GM23338 (cell line): ENCODE measurements around the gene TIMM21. TPM values are rescaled to one million over a fixed set of nuclear protein-coding genes. Genes with fewer than 3 reads are reported as not detected.

ENCODE experiments used
- ATAC-seq: fragments of 200-7000 bp; cut with Tn5 transposase; 3 replicates; pipeline ENCODE4 v1.9.1; 2020
- DNase-seq: peaks from one replicate; pipeline ENCODE4 v3.0.0-alpha.2; 2015; ENCODE audit warnings: low spot score
- H2AFZ ChIP-seq: fragments of 200-600 bp; sonication (generic); 2 replicates; pipeline ENCODE4 v1.8.0; 2016; ENCODE audit warnings: antibody characterized with exemption, mild to moderate bottlenecking, moderate library complexity
- H3F3A ChIP-seq: fragments of 200-600 bp; sonication (generic); replicated peaks from 2 replicates; pipeline ENCODE4 v1.8.0; 2017; ENCODE audit warnings: antibody characterized with exemption, mixed run types, low read depth
- H3K27ac ChIP-seq: fragments of 200-600 bp; sonication (generic); 2 replicates; pipeline ENCODE4 v1.6.1; 2016; ENCODE audit warnings: low read depth
- H3K27me3 ChIP-seq: fragments of 200-600 bp; sonication (generic); 2 replicates; pipeline ENCODE4 v1.8.0; 2016; ENCODE audit warnings: mild to moderate bottlenecking, mixed run types, moderate library complexity; ENCODE audit not compliant: insufficient read depth
- H3K36me3 ChIP-seq: fragments of 200-600 bp; sonication (generic); 2 replicates; pipeline ENCODE4 v1.8.0; 2016; ENCODE audit warnings: mild to moderate bottlenecking; ENCODE audit not compliant: insufficient read depth
- H3K4me1 ChIP-seq: fragments of 200-600 bp; sonication (generic); 2 replicates; pipeline ENCODE4 v1.8.0; 2016; ENCODE audit warnings: mild to moderate bottlenecking, moderate library complexity; ENCODE audit not compliant: insufficient read depth
- H3K4me2 ChIP-seq: fragments of 200-600 bp; sonication (generic); 2 replicates; pipeline ENCODE4 v1.7.1; 2017; ENCODE audit warnings: mixed run types
- H3K4me3 ChIP-seq: fragments of 200-600 bp; sonication (generic); 2 replicates; pipeline ENCODE4 v1.6.1; 2016; ENCODE audit warnings: mixed run types
- H3K79me2 ChIP-seq: fragments of 200-600 bp; sonication (generic); replicated peaks from 2 replicates; pipeline ENCODE4 v1.8.0; 2017; ENCODE audit warnings: mild to moderate bottlenecking; ENCODE audit not compliant: insufficient read depth
- H3K9me2 ChIP-seq: fragments of 200-600 bp; sonication (generic); 2 replicates; pipeline ENCODE4 v1.8.0; 2017; ENCODE audit not compliant: insufficient read depth
- H4K20me1 ChIP-seq: fragments of 200-600 bp; sonication (generic); replicated peaks from 2 replicates; pipeline ENCODE4 v1.8.0; 2017; ENCODE audit warnings: mild to moderate bottlenecking; ENCODE audit not compliant: insufficient read depth
- H3K27ac Mint-ChIP-seq: 2 replicates; pipeline ENCODE4 v1.8.0; 2020; ENCODE audit warnings: inconsistent platforms, mild to moderate bottlenecking, moderate library complexity, mixed read lengths
- H3K27me3 Mint-ChIP-seq: 3 replicates; pipeline ENCODE4 v1.8.0; 2022; ENCODE audit warnings: low read depth, mild to moderate bottlenecking, moderate library complexity, mixed read lengths, inconsistent platforms; ENCODE audit not compliant: insufficient read depth, poor library complexity
- H3K36me3 Mint-ChIP-seq: 3 replicates; pipeline ENCODE4 v1.8.0; 2021; ENCODE audit warnings: low read depth, mild to moderate bottlenecking, inconsistent platforms, moderate library complexity, mixed read lengths
- H3K4me1 Mint-ChIP-seq: 3 replicates; pipeline ENCODE4 v1.8.0; 2020; ENCODE audit warnings: mild to moderate bottlenecking, inconsistent platforms, mixed read lengths
- H3K4me3 Mint-ChIP-seq: 3 replicates; pipeline ENCODE4 v1.8.0; 2021; ENCODE audit warnings: moderate library complexity, mild to moderate bottlenecking, inconsistent platforms, mixed read lengths
- H3K9me3 Mint-ChIP-seq: 3 replicates; pipeline ENCODE4 v1.8.0; 2020; ENCODE audit warnings: moderate library complexity, mild to moderate bottlenecking, inconsistent platforms, mixed read lengths
- CREB1 ChIP-seq: fragments of 250-450 bp; sonication (Bioruptor Pico); IDR thresholded peaks from 2 replicates; pipeline ENCODE4 v1.5.0; 2020; ENCODE audit warnings: low read depth, mild to moderate bottlenecking, moderate library complexity
- ETS1 ChIP-seq: IDR thresholded peaks from 2 replicates; pipeline ENCODE4 v1.6.1; 2016; ENCODE audit warnings: antibody characterized with exemption
- EZH2phosphoT487 ChIP-seq: fragments of 200-600 bp; sonication (generic); IDR thresholded peaks from one replicate; pipeline ENCODE4 v1.8.1; 2018; ENCODE audit warnings: antibody characterized with exemption; ENCODE audit not compliant: unreplicated experiment
- JUNB ChIP-seq: IDR thresholded peaks from one replicate; pipeline ENCODE4 v1.6.1; 2016; ENCODE audit warnings: antibody characterized with exemption; ENCODE audit not compliant: unreplicated experiment
- NANOG ChIP-seq: IDR thresholded peaks from 2 replicates; pipeline ENCODE4 v1.6.1; 2016; ENCODE audit warnings: antibody characterized with exemption, borderline replicate concordance
- POLR2AphosphoS5 ChIP-seq: IDR thresholded peaks from 2 replicates; pipeline ENCODE4 v1.6.1; 2016; ENCODE audit warnings: antibody characterized with exemption, low read depth
- STAT1 ChIP-seq: IDR thresholded peaks from one replicate; pipeline ENCODE4 v1.6.1; 2016; ENCODE audit warnings: antibody characterized with exemption; ENCODE audit not compliant: unreplicated experiment
- ZNF114 ChIP-seq: fragments of 250-450 bp; sonication (Bioruptor Pico); IDR thresholded peaks from 2 replicates; pipeline ENCODE4 v1.5.0; 2020; ENCODE audit warnings: mild to moderate bottlenecking, moderate library complexity
- ZNF331 ChIP-seq: fragments of 250-450 bp; sonication (Bioruptor Pico); IDR thresholded peaks from 2 replicates; pipeline ENCODE4 v1.5.0; 2020; ENCODE audit warnings: low read depth, mild to moderate bottlenecking, moderate library complexity
- ZNF462 ChIP-seq: fragments of 250-450 bp; sonication (Bioruptor Pico); IDR thresholded peaks from 2 replicates; pipeline ENCODE4 v1.5.0; 2020; ENCODE audit warnings: mild to moderate bottlenecking, moderate library complexity
- polyA plus RNA-seq: library from polyadenylated mRNA; unstranded; fragments of >200 nt; fragmentation: Nextera tagmentation; extraction: Ambion mirVana; gene quantifications from 2 replicates; pipeline ENCODE4 v1.2.1, GENCODE V29; 2016
- total RNA-seq: library from RNA; depleted of rRNA; stranded (reverse); fragments of >200 nt; shearing (Covaris generic); gene quantifications from 2 replicates; pipeline ENCODE4 v1.2.3, GENCODE V29; 2014

TIMM21 gene
- total and polyA plus RNA-seq, 2 experiments from 2014 or later: 49.2 to 97.6 TPM

GRCh38 chr18:74172697-74173433 lies 24.5 kb downstream of the TIMM21 start (continued):
- TF ChIP-seq ZNF462 (CRISPR knock-in tag) (no peak), JUNB (no peak)

GRCh38 chr18:74173434-74173750 lies 25.1 kb downstream of the TIMM21 start:
- Histone ChIP-seq H3K36me3 (no peaks in the 10 kb centered on the region), H4K20me1 (no peaks in the 10 kb centered on the region), H3F3A (no peaks in the 10 kb centered on the region), H2AFZ (no peak overlapping the region), H3K9me2 (no peaks in the 10 kb centered on the region), H3K27me3 (no peaks in the 10 kb centered on the region), H3K4me2 (no peak overlapping the region), H3K4me3 (no peak overlapping the region), H3K4me1 (no peaks in the 10 kb centered on the region), H3K27ac (no peak overlapping the region), H3K79me2 (no peaks in the 10 kb centered on the region)
- Mint-ChIP-seq H3K9me3 (no peaks in the 10 kb centered on the region), H3K36me3 (no peaks in the 10 kb centered on the region), H3K27me3 (peaks cover 12% of the 10 kb centered on the region), H3K4me3 (no peak overlapping the region), H3K27ac (no peak overlapping the region), H3K4me1 (no peaks in the 10 kb centered on the region)
- no peak for DNase-seq
- ATAC-seq: no peak
- TF ChIP-seq ETS1 (no peak), CREB1 (CRISPR knock-in tag) (no peak), EZH2phosphoT487 (no peak), POLR2AphosphoS5 (no peak), JUNB (no peak), NANOG (no peak), ZNF331 (CRISPR knock-in tag) (no peak), STAT1 (no peak), ZNF114 (CRISPR knock-in tag) (no peak)
